SK-N-SH treated with all-trans-retinoic acid at 6 μM for 48 hours (cell line): ENCODE results near the gene TANC1.

Experiments
- ARNTL ChIP-seq: fragments of 450-650 bp; formaldehyde crosslinking; IDR thresholded peaks from 2 replicates; pipeline ENCODE4 v1.5.0; 2020; ENCODE audit warnings: low read depth, mild to moderate bottlenecking, moderate library complexity, borderline replicate concordance
- CSDC2 ChIP-seq: fragments of 250-450 bp; sonication (Bioruptor Pico); IDR thresholded peaks from 2 replicates; pipeline ENCODE4 v1.5.0; 2020; ENCODE audit warnings: mild to moderate bottlenecking, moderate library complexity
- CSRNP3 ChIP-seq: fragments of 250-450 bp; sonication (Bioruptor Pico); IDR thresholded peaks from 2 replicates; pipeline ENCODE4 v1.5.1; 2021; ENCODE audit warnings: mild to moderate bottlenecking, moderate library complexity
- ISL1 ChIP-seq: fragments of 250-450 bp; sonication (Bioruptor Pico); IDR thresholded peaks from 2 replicates; pipeline ENCODE4 v2.1.2; 2022; ENCODE audit warnings: mild to moderate bottlenecking, moderate library complexity
- PATZ1 ChIP-seq: fragments of 250-450 bp; sonication (Bioruptor Pico); IDR thresholded peaks from 2 replicates; pipeline ENCODE4 v1.8.0; 2020; ENCODE audit warnings: mild to moderate bottlenecking, moderate library complexity, borderline replicate concordance
- POU6F1 ChIP-seq: fragments of 250-450 bp; sonication (Bioruptor Pico); IDR thresholded peaks from 2 replicates; pipeline ENCODE4 v1.8.0; 2021; ENCODE audit warnings: low read depth, mild to moderate bottlenecking, moderate library complexity, borderline replicate concordance
- TSHZ2 ChIP-seq: fragments of 250-450 bp; sonication (Bioruptor Pico); IDR thresholded peaks from 2 replicates; pipeline ENCODE4 v1.5.0; 2020; ENCODE audit warnings: mild to moderate bottlenecking, moderate library complexity
- ZC3H10 ChIP-seq: fragments of 250-450 bp; sonication (Bioruptor Pico); IDR thresholded peaks from 2 replicates; pipeline ENCODE4 v1.5.1; 2021; ENCODE audit warnings: mild to moderate bottlenecking, moderate library complexity
- ZNF565 ChIP-seq: fragments of 450-650 bp; formaldehyde crosslinking; conservative IDR thresholded peaks from 2 replicates; pipeline ENCODE4 v1.5.0; 2020; ENCODE audit warnings: low read depth, mild to moderate bottlenecking, moderate library complexity

- no peak for TF ChIP-seq CSDC2 (CRISPR knock-in tag)
- no peak for TF ChIP-seq TSHZ2
- TF ChIP-seq POU6F1, result no peak
- no peak for TF ChIP-seq ZC3H10 (CRISPR knock-in tag)
- no peak for TF ChIP-seq ISL1 (CRISPR knock-in tag)
- no peak for TF ChIP-seq PATZ1
- no peak for TF ChIP-seq ARNTL (CRISPR knock-in tag)
- no peak for TF ChIP-seq CSRNP3
- TF ChIP-seq ZNF565 (CRISPR knock-in tag), result no peak
Measured at GRCh38 chr2:159012142-159012541, 43.7 kb downstream of the TANC1 start.
